ENCODE measurements around the gene LPP. TPM values are rescaled to one million over a fixed set of nuclear protein-coding genes. Genes with fewer than 3 reads are reported as not detected.

The LPP gene
- total RNA-seq, 6 experiments from 2014 or later, result 41.5 to 90.5 (median 69.5) TPM

GRCh38 chr3:188568736-188569135, 414.8 kb downstream of the LPP start:
- H3K27me3 ChIP-seq, result no peaks in the 10 kb centered on the region
- H3K4me3 ChIP-seq, result no peak overlapping the region
- no peaks in the 10 kb centered on the region for H3K9me3 ChIP-seq
- WGBS (ENCODE audit: insufficient coverage, low coverage, low lambda C conversion rate, missing lambda C conversion rate), result 88% methylated on average over 3 of the region's 3 CpGs
- intact Hi-C loops (cut with DNase I), result no loop called here
- ATAC-seq (no peak), DNase-seq (no peak)
- no peaks in the 10 kb centered on the region for H3K36me3 ChIP-seq
- peaks cover 0 to 21% (median 7%) of the 10 kb centered on the region in 4 donors for H3K4me1 ChIP-seq
- TF ChIP-seq, protein P1, sequence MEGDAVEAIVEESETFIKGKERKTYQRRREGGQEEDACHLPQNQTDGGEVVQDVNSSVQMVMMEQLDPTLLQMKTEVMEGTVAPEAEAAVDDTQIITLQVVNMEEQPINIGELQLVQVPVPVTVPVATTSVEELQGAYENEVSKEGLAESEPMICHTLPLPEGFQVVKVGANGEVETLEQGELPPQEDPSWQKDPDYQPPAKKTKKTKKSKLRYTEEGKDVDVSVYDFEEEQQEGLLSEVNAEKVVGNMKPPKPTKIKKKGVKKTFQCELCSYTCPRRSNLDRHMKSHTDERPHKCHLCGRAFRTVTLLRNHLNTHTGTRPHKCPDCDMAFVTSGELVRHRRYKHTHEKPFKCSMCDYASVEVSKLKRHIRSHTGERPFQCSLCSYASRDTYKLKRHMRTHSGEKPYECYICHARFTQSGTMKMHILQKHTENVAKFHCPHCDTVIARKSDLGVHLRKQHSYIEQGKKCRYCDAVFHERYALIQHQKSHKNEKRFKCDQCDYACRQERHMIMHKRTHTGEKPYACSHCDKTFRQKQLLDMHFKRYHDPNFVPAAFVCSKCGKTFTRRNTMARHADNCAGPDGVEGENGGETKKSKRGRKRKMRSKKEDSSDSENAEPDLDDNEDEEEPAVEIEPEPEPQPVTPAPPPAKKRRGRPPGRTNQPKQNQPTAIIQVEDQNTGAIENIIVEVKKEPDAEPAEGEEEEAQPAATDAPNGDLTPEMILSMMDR (IDR thresholded peaks at IDR 0.05), result no peak
- TF ChIP-seq POLR2A (IDR thresholded peaks at IDR 0.05), result no peak
- no peak overlapping the region for H3K27ac ChIP-seq

DNA sequence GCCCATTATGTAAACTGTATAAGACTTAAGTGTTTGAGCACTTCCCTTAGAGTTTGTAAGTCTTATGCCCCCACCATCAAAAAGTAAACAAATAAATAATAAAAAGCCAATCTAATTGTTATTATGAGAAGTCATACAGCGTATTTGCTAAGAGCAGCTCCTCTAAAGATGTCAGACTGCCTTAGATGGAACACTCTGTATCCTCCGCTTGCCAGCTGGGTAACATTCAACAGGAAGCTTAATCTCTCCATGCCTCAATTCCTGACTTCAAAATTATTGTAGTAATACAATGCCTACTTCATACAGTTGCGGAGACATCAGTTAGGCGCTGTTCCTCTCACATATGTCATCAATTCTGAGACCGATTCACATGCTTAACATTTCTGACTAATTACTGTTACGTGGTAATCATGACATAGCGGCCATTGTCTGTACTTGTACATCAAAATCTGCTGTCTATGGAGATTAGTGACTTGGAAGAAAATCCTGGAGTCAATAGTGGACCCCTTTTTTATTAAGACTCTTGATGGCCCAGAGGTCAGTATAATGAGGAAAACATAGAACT, 417.7 kb downstream of the LPP start:
- TF ChIP-seq POLR2A (IDR thresholded peaks at IDR 0.05), result no peak
- TF ChIP-seq, protein P1 (IDR thresholded peaks at IDR 0.05), result no peak
- no peak overlapping the region for H3K27ac ChIP-seq
- no peaks in the 10 kb centered on the region for H3K27me3 ChIP-seq
- intact Hi-C loops (cut with DNase I), result no loop called here
- no peaks in the 10 kb centered on the region for H3K9me3 ChIP-seq
- H3K36me3 ChIP-seq, result no peaks in the 10 kb centered on the region
- no peak for ATAC-seq
- WGBS (ENCODE audit: insufficient coverage, low coverage, low lambda C conversion rate, missing lambda C conversion rate), result 96% methylated on average over 7 of the region's 7 CpGs
- no peak overlapping the region for H3K4me3 ChIP-seq
- no peak for DNase-seq
- peaks cover 0 to 21% (median 7%) of the 10 kb centered on the region in 4 donors for H3K4me1 ChIP-seq

GRCh38 chr3:188573291-188573940, 419.5 kb downstream of the LPP start:
- DNase-seq (no peak), ATAC-seq (peak in 2 of 4 donors; percentile 25 to 43)
- peaks cover 0 to 11% (median 2%) of the 10 kb centered on the region in 4 donors for H3K4me1 ChIP-seq
- H3K9me3 ChIP-seq, result no peaks in the 10 kb centered on the region
- WGBS (ENCODE audit: insufficient coverage, low coverage, low lambda C conversion rate, missing lambda C conversion rate), result 41% methylated on average over 8 of the region's 8 CpGs
- no peaks in the 10 kb centered on the region for H3K36me3 ChIP-seq
- H3K27me3 ChIP-seq, result no peaks in the 10 kb centered on the region
- H3K4me3 ChIP-seq, result no peak overlapping the region
- H3K27ac ChIP-seq, result no peak overlapping the region
- TF ChIP-seq, protein P1 (IDR thresholded peaks at IDR 0.05), result no peak
- TF ChIP-seq POLR2A (IDR thresholded peaks at IDR 0.05), result no peak
- intact Hi-C loops (cut with DNase I), result no loop called here

DNA sequence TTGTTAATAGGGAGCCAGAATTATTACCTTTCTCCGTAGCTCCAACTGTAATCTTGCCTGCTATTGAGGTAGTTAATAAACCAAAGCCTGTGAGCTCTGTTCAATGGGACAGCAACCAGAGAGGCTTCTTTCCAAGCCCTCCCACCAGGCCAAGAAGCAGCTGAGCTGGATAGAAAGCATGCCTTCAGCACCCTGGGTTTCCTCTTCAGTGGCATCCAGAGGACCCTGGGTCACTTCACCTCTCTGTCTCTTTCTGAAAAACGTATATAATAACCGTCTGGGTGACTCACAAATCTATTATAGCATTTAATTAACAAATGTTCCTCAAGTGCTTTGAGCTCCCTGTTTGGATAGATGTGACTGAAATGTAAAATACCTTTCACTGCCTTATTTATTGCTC, 420.0 kb downstream of the LPP start:
- no peak for DNase-seq
- H3K4me1 ChIP-seq, result peaks cover 0 to 7% (median 2%) of the 10 kb centered on the region in 4 donors
- H3K27me3 ChIP-seq, result no peaks in the 10 kb centered on the region
- no peaks in the 10 kb centered on the region for H3K9me3 ChIP-seq
- TF ChIP-seq POLR2A (IDR thresholded peaks at IDR 0.05), result no peak
- TF ChIP-seq, protein P1 (IDR thresholded peaks at IDR 0.05), result no peak
- 72% methylated on average over 3 of the region's 3 CpGs for WGBS (ENCODE audit: insufficient coverage, low coverage, low lambda C conversion rate, missing lambda C conversion rate)
- H3K36me3 ChIP-seq, result no peaks in the 10 kb centered on the region
- H3K27ac ChIP-seq, result no peak overlapping the region
- intact Hi-C loops (cut with DNase I), result no loop called here
- no peak overlapping the region for H3K4me3 ChIP-seq
- ATAC-seq, result no peak

All from right lobe of liver (tissue), 6 donors.